Measurements from ENCODE around the gene NF1. TPM values are rescaled to one million over a fixed set of nuclear protein-coding genes. Genes with fewer than 3 reads are reported as not detected.

Gene NF1
- total RNA-seq, 2 donors from 2014 or later: 38.5 to 49.1 TPM

DNA sequence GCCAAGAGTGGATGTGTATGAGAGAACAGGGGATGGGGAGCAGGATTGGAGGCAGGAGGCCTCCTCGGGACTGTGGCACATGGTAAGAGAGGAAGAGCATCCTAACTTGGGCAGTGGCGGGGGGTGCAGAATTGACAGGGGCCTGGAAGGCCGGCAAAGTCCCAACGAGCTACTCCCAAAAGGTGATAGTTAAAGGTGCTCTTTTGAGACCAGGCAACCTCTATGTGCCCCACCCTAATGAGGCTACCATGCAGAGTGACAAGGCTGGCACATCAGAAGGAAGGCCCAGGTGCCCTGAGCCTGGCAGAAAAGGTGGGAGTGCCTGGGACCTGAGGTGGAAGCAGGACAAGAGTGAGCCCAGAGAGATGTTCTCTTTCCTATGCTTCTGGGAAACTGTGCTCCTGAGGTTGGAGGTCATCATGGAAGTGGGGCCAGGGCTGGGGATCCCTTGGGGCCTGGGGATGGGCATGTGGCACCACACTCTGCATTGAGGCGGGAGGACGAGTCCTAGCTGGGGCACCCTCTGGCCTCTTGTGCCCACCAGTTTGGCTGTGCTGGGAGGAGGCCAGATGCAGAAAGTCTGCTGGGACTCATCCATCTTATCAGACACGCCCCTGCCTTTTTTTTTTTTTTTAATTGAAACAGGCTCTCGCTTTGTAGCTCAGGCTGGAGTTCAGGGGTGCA is 302.6 kb downstream of the NF1 start:
- no peaks in the 10 kb centered on the region for H3K9me3 ChIP-seq
- H3K9ac ChIP-seq (ENCODE audit: low read depth in 2 of 2, low read length in 2 of 2): no peak overlapping the region
- H3K4me3 ChIP-seq: no peak overlapping the region
- no peaks in the 10 kb centered on the region for H3K36me3 ChIP-seq
- DNase-seq: no peak
- no peak overlapping the region for H3K27ac ChIP-seq
- no peaks in the 10 kb centered on the region for H3K4me1 ChIP-seq
- TF ChIP-seq CTCF (IDR thresholded peaks at IDR 0.05): no peak
- H3K27me3 ChIP-seq: peaks cover 11% of the 10 kb centered on the region
- intact Hi-C loops (cut with DNase I): no loop called here

DNA sequence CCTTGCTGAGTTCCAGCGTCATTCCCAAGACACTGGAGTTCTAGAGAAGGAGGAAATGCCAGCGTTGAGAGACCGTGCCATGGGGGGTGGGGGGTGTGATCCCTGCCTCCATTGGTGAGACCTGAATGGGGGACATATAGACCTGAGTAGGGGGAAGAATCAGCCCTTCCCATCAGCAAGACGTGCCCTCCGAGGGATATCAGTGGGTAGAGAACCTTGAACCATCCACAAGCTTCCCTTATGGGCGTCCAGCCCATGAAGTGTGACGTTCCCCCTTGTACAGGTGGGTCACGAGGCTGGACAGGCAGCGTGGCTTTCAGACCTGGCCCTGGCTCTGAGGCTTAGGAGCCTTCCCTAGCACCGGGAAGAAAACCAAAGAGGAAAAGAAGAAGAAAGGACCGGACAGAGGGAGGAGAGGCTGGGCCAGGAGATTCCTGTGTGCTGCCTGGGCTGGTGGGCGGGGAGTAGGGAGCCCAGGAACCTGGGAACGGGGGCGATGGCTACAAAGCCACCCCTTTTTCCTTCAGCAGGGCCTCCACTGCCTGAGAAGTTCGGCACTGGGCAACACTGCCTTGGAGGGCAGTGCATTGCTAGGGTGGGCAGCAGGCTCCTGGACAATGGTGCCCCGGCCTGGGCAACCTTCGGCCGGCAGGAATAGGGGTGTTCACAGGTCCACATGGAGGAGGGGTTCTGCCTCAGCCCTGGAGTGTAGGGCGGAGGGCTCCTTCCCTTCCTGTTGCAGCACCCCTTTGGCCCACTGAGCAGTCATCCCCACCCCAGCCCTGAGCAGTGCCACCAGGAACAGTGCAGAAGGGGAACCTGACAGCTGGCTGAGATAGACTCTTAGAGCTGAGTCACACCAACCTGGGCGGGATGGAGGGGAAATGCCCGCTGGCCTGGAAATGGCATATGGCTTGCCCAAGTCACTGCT is 303.9 kb downstream of the NF1 start:
- TF ChIP-seq CTCF (IDR thresholded peaks at IDR 0.05): no peak
- intact Hi-C loops (cut with DNase I): no loop called here
- Histone ChIP-seq H3K4me3 (no peak overlapping the region), H3K9ac (ENCODE audit: low read depth in 2 of 2, low read length in 2 of 2) (no peak overlapping the region), H3K27me3 (no peaks in the 10 kb centered on the region), H3K36me3 (no peaks in the 10 kb centered on the region), H3K27ac (no peak overlapping the region), H3K9me3 (no peaks in the 10 kb centered on the region), H3K4me1 (no peaks in the 10 kb centered on the region)
- DNase-seq: no peak

DNA sequence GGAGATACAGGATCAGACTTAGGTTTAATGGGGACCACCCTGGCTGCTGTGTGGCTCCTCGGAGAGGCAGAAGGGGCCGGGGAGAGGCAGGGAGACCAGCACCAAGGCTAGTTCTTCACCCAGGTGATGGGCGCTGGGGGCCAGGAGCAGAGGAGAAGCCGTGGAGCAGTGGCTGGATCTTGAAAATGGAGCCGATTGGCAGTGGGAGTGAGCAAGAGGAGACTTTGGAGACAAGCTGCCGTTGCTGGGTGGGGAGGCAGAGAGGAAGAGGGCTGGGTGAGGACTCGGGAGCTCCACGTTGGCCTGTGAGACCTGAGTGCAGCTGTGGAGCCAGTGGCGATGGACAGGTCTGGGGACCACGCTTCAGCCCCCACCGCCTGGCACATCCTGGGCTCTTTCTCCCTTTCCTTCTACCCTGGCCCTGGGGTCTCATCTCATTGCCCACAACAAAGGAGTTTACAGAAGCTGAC is 305.7 kb downstream of the NF1 start:
- no peak overlapping the region for H3K9ac ChIP-seq (ENCODE audit: low read depth in 2 of 2, low read length in 2 of 2)
- H3K9me3 ChIP-seq: no peaks in the 10 kb centered on the region
- TF ChIP-seq CTCF (IDR thresholded peaks at IDR 0.05): no peak
- H3K4me1 ChIP-seq: no peaks in the 10 kb centered on the region
- H3K27ac ChIP-seq: no peak overlapping the region
- no peaks in the 10 kb centered on the region for H3K36me3 ChIP-seq
- no peak overlapping the region for H3K4me3 ChIP-seq
- intact Hi-C loops (cut with DNase I): no loop called here
- no peak for DNase-seq
- H3K27me3 ChIP-seq: no peaks in the 10 kb centered on the region

GRCh38 chr17:31401456-31402254 is 306.9 kb downstream of the NF1 start:
- Histone ChIP-seq H3K9me3 (no peaks in the 10 kb centered on the region), H3K36me3 (no peaks in the 10 kb centered on the region), H3K4me1 (no peaks in the 10 kb centered on the region), H3K27ac (no peak overlapping the region), H3K4me3 (no peak overlapping the region), H3K27me3 (no peaks in the 10 kb centered on the region), H3K9ac (ENCODE audit: low read depth in 2 of 2, low read length in 2 of 2) (no peak overlapping the region)
- intact Hi-C loops (cut with DNase I): no loop called here
- no peak for DNase-seq
- no peak for TF ChIP-seq CTCF (IDR thresholded peaks at IDR 0.05)

Data from colonic mucosa (tissue), 4 donors.